ENCODE measurements around the gene CLIC4.

DNA sequence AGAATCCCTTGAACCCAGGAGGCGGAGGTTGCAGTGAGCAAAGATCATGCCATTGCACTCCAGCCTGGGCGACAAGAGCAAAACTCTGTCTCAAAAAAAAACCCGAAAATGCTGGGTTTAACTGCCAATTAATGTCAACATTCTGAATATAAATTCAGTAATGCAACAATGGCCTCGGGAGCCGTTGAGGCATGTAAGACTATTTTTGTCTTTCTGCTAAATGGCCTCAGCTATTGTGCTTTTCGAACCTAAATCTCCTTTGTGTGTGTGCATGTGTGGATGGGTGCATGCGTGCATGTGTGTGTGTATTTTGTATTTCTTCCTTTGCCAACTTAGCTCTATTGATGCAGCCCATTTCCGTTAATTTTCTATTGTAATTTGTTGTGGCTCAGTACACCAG lies 31.6 kb downstream of the CLIC4 start:
- TF ChIP-seq, protein P1, sequence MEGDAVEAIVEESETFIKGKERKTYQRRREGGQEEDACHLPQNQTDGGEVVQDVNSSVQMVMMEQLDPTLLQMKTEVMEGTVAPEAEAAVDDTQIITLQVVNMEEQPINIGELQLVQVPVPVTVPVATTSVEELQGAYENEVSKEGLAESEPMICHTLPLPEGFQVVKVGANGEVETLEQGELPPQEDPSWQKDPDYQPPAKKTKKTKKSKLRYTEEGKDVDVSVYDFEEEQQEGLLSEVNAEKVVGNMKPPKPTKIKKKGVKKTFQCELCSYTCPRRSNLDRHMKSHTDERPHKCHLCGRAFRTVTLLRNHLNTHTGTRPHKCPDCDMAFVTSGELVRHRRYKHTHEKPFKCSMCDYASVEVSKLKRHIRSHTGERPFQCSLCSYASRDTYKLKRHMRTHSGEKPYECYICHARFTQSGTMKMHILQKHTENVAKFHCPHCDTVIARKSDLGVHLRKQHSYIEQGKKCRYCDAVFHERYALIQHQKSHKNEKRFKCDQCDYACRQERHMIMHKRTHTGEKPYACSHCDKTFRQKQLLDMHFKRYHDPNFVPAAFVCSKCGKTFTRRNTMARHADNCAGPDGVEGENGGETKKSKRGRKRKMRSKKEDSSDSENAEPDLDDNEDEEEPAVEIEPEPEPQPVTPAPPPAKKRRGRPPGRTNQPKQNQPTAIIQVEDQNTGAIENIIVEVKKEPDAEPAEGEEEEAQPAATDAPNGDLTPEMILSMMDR (IDR thresholded peaks at IDR 0.05; ENCODE audit: borderline replicate concordance, extremely low read depth, low read length, poor library complexity, severe bottlenecking) = no peak
- no peak for TF ChIP-seq EZH2 (IDR thresholded peaks at IDR 0.05; ENCODE audit: borderline replicate concordance, low read depth, low read length, severe bottlenecking)
